Measurements from ENCODE around the gene UBAP2. TPM values are rescaled to one million over a fixed set of nuclear protein-coding genes. Genes with fewer than 3 reads are reported as not detected.
A peak's percentile ranks its signal among the peaks of the same experiment; 100 is the strongest.

The UBAP2 gene
- polyA plus RNA-seq, 1 experiment, result 17.5 TPM

GRCh38 chr9:33932078-33932807 lies 116.4 kb downstream of the UBAP2 start:
- Histone ChIP-seq H3K4me3 (ENCODE audit: low read depth, low read length) (no peak overlapping the region), H3K9me3 (ENCODE audit: control insufficient read depth, insufficient read depth, low read length) (no peaks in the 10 kb centered on the region), H3K27ac (ENCODE audit: low read depth, low read length) (no peak overlapping the region), H3K27me3 (ENCODE audit: control insufficient read depth, insufficient read depth, low read length) (no peaks in the 10 kb centered on the region)
- TF ChIP-seq CTCF (IDR thresholded peaks at IDR 0.05; ENCODE audit: low read depth, low read length), result no peak
- CTCF ChIA-PET, result interaction anchor here (0.9 kb wide), 1 partner anchor 10 kb away, joined by 3 read pairs; no protein-coding TSS in a partner anchor
- POLR2A ChIA-PET, result no interaction called here
- no peak for DNase-seq (ENCODE audit: low read depth, low spot score)

GRCh38 chr9:33931326-33931725 lies 117.4 kb downstream of the UBAP2 start:
- ChIA-PET CTCF (interaction anchor here (0.7 kb wide), 1 partner anchor 12 kb away, joined by 3 read pairs; no protein-coding TSS in a partner anchor), POLR2A (no interaction called here)
- Histone ChIP-seq H3K4me3 (ENCODE audit: low read depth, low read length) (no peak overlapping the region), H3K9me3 (ENCODE audit: control insufficient read depth, insufficient read depth, low read length) (no peaks in the 10 kb centered on the region), H3K27me3 (ENCODE audit: control insufficient read depth, insufficient read depth, low read length) (no peaks in the 10 kb centered on the region), H3K27ac (ENCODE audit: low read depth, low read length) (no peak overlapping the region)
- no peak for TF ChIP-seq CTCF (IDR thresholded peaks at IDR 0.05; ENCODE audit: low read depth, low read length)
- no peak for DNase-seq (ENCODE audit: low read depth, low spot score)

GRCh38 chr9:33927694-33928093 lies 121.0 kb downstream of the UBAP2 start:
- H3K27ac ChIP-seq (ENCODE audit: low read depth, low read length), result no peak overlapping the region
- no peaks in the 10 kb centered on the region for H3K27me3 ChIP-seq (ENCODE audit: control insufficient read depth, insufficient read depth, low read length)
- TF ChIP-seq CTCF (IDR thresholded peaks at IDR 0.05; ENCODE audit: low read depth, low read length), result no peak
- ChIA-PET POLR2A (no interaction called here), CTCF (no interaction called here)
- H3K9me3 ChIP-seq (ENCODE audit: control insufficient read depth, insufficient read depth, low read length), result no peaks in the 10 kb centered on the region
- H3K4me3 ChIP-seq (ENCODE audit: low read depth, low read length), result no peak overlapping the region
- DNase-seq (ENCODE audit: low read depth, low spot score), result no peak

GRCh38 chr9:33926746-33927485 lies 121.8 kb downstream of the UBAP2 start:
- TF ChIP-seq CTCF (IDR thresholded peaks at IDR 0.05; ENCODE audit: low read depth, low read length), result no peak
- ChIA-PET POLR2A (no interaction called here), CTCF (interaction anchor here (0.5 to 5.0 kb wide), 3 partner anchors 93 to 147 kb away, joined by 3 to 51 read pairs (median 26); no protein-coding TSS in a partner anchor)
- no peaks in the 10 kb centered on the region for H3K27me3 ChIP-seq (ENCODE audit: control insufficient read depth, insufficient read depth, low read length)
- DNase-seq (ENCODE audit: low read depth, low spot score), result no peak
- no peak overlapping the region for H3K4me3 ChIP-seq (ENCODE audit: low read depth, low read length)
- peak overlapping the region; percentile 11 for H3K27ac ChIP-seq (ENCODE audit: low read depth, low read length)
- no peaks in the 10 kb centered on the region for H3K9me3 ChIP-seq (ENCODE audit: control insufficient read depth, insufficient read depth, low read length)
